ENCODE measurements around the gene PTCH2.

The PTCH2 gene

DNA sequence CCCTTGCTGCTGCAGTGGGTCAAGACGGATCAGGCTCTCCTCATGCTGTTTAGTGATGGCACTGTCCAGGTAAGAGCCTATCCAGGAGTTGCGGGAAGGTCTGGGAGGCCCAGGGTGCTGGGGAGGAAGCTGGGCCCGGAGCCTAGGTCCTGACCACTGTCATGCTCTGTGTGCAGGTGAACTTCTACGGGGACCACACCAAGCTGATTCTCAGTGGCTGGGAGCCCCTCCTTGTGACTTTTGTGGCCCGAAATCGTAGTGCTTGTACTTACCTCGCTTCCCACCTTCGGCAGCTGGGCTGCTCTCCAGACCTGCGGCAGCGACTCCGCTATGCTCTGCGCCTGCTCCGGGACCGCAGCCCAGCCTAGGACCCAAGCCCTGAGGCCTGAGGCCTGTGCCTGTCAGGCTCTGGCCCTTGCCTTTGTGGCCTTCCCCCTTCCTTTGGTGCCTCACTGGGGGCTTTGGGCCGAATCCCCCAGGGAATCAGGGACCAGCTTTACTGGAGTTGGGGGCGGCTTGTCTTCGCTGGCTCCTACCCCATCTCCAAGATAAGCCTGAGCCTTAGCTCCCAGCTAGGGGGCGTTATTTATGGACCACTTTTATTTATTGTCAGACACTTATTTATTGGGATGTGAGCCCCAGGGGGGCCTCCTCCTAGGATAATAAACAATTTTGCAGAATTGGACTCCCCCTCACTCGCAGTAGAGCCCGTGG lies 37.6 kb downstream of the PTCH2 start:
- ChIA-PET CTCF (interaction anchor here (1.3 to 1.5 kb wide), 2 partner anchors 13 to 76 kb away, joined by 3 to 5 read pairs; no protein-coding TSS in a partner anchor), POLR2A (interaction anchor here (0.6 to 7.7 kb wide), 7 partner anchors 9 to 498 kb away, joined by 3 to 120 read pairs (median 4); partner anchors contain the start of gene RPS8)
- DNase-seq (ENCODE audit: extremely low spot score): no peak
- TF ChIP-seq, protein P1, sequence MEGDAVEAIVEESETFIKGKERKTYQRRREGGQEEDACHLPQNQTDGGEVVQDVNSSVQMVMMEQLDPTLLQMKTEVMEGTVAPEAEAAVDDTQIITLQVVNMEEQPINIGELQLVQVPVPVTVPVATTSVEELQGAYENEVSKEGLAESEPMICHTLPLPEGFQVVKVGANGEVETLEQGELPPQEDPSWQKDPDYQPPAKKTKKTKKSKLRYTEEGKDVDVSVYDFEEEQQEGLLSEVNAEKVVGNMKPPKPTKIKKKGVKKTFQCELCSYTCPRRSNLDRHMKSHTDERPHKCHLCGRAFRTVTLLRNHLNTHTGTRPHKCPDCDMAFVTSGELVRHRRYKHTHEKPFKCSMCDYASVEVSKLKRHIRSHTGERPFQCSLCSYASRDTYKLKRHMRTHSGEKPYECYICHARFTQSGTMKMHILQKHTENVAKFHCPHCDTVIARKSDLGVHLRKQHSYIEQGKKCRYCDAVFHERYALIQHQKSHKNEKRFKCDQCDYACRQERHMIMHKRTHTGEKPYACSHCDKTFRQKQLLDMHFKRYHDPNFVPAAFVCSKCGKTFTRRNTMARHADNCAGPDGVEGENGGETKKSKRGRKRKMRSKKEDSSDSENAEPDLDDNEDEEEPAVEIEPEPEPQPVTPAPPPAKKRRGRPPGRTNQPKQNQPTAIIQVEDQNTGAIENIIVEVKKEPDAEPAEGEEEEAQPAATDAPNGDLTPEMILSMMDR (IDR thresholded peaks at IDR 0.05; ENCODE audit: control extremely low read depth, extremely low read depth, low read depth, missing control alignments): no peak

DNA sequence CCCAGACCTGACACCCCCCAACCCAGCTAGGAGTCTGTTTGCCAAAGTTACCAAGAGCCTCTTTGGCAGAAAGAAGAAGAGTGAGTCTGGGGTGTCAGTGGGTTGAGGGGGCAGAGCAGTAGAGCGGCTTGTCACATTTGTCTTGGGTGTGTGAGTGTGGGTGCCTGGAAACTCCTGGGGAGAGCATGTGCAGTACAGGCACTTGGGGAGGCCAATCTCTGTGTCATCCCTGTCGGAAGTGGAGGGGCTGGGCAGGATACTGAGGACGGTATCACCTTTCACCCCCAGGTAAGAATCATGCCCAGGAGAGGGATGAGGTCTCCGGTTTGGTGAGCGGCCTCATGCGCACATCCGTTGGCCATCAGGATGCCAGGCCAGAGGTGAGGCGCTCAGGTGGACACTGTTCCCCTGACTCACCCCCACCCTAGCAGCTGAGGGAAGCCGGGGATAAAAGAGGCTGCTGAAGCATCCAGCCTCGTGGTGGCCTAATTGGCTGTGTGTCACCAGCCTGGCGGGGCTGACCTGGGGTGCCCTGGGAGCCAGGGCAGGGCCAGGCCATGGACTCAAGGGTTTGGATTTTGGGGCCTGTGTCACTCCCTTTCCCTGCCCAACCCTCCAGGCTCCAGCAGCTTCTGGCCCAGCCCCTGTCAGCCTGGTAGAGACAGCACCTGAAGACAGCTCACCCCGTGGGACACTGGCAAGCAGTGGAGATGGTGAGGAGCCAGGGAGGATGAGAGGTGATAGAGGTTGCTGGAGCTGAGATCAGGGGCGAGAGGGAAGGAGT lies 39.5 kb downstream of the PTCH2 start:
- TF ChIP-seq, protein P1 (IDR thresholded peaks at IDR 0.05; ENCODE audit: control extremely low read depth, extremely low read depth, low read depth, missing control alignments): no peak
- DNase-seq (ENCODE audit: extremely low spot score): no peak
- ChIA-PET POLR2A (interaction anchor here (0.6 kb wide), 1 partner anchor 133 kb away, joined by 4 read pairs; no protein-coding TSS in a partner anchor), CTCF (interaction anchor here (1.2 to 1.5 kb wide), 3 partner anchors 11 to 18 kb away, joined by 3 to 4 read pairs (median 3); no protein-coding TSS in a partner anchor)

DNA sequence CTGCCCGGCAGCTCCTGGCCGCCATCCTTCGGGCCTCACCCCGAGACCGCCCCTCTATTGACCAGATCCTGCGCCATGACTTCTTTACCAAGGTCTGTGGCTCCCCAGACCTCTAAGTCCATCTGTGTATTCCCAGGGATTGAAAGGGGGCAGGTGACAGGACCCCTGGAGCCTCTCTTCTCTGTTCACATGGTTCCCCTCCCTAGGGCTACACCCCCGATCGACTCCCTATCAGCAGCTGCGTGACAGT lies 40.1 kb downstream of the PTCH2 start:
- no peak for DNase-seq (ENCODE audit: extremely low spot score)
- TF ChIP-seq, protein P1 (IDR thresholded peaks at IDR 0.05; ENCODE audit: control extremely low read depth, extremely low read depth, low read depth, missing control alignments): no peak
- ChIA-PET CTCF (interaction anchor here (1.1 to 1.5 kb wide), 4 partner anchors 10 to 17 kb away, joined by 3 to 4 read pairs (median 3); no protein-coding TSS in a partner anchor), POLR2A (no interaction called here)

DNA sequence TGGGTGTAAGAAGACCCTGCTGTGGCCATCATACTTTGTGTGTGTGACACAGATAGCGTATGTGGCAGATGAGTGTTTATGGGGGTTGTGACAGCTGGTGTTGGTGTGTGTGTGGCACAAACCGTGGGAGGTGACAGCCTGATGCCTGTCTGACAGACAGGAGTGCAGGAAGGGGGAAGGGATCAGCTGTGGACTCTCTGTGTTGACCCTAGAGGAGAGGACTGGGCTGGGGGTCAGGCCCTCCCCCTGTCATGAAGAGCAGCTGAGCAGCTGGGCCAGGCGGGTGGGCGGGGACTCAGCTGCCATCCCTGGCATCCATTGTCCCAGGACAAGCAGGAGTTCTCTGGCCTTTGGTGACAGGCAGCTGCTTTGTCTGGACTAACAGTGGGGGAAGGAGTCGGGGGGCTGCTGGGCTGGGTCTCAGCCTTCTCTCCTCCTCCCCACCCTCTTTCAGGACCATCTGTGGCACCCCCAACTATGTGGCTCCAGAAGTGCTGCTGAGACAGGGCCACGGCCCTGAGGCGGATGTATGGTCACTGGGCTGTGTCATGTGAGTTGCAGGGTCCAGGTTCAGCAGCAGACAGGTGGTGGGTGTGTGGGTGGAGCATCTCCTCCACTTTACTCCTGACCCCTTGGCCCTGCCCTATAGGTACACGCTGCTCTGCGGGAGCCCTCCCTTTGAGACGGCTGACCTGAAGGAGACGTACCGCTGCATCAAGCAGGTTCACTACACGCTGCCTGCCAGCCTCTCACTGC lies 40.6 kb downstream of the PTCH2 start:
- TF ChIP-seq, protein P1 (IDR thresholded peaks at IDR 0.05; ENCODE audit: control extremely low read depth, extremely low read depth, low read depth, missing control alignments): no peak
- no peak for DNase-seq (ENCODE audit: extremely low spot score)
- ChIA-PET POLR2A (interaction anchor here (0.5 to 1.1 kb wide), 2 partner anchors 14 to 16 kb away, joined by 5 to 6 read pairs; no protein-coding TSS in a partner anchor), CTCF (interaction anchor here (1.1 to 1.5 kb wide), 4 partner anchors 9 to 17 kb away, joined by 3 to 4 read pairs (median 3); no protein-coding TSS in a partner anchor)

DNA sequence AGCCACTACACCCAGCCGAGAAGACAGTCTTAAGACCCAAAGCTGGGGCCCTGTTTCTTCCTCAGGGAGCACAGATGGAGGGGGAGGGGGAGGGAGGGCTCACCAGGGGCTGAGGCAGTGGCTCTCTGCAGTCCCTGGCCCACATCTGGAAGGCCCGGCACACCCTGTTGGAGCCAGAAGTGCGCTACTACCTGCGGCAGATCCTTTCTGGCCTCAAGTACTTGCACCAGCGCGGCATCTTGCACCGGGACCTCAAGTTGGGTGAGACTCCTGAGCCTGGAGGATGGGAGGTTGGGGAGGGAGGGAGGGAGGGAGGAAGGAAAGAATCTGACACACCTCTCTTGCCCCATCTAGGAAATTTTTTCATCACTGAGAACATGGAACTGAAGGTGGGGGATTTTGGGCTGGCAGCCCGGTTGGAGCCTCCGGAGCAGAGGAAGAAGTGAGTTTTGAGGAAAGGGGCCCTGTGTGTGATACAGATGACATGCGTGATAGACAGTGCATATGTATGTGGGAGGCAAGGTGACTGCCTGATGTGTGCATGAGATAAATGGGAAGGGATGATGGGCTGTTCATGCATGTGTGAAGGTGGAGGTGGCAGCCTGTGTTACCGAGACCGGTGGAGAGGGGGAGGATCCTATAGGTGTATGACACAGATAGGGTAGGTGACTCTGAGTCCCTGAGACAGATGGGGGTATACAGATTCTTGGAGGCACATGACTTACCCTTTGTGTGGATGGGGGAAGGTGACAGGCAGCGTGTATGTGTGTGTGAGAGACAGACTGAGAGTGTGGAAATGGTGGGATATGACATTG lies 41.4 kb downstream of the PTCH2 start:
- TF ChIP-seq, protein P1 (IDR thresholded peaks at IDR 0.05; ENCODE audit: control extremely low read depth, extremely low read depth, low read depth, missing control alignments): no peak
- DNase-seq (ENCODE audit: extremely low spot score): no peak
- ChIA-PET CTCF (interaction anchor here (1.1 to 5.9 kb wide), 10 partner anchors 7 to 499 kb away, joined by 3 to 98 read pairs (median 4); partner anchors contain the start of genes BEST4, BTBD19 and RPS8), POLR2A (interaction anchor here (0.5 to 2.3 kb wide), 5 partner anchors 7 to 26 kb away, joined by 5 to 57 read pairs (median 11); partner anchors contain the start of genes BTBD19 and RPS8)

Data from GM10248 (cell line).